Cardiac muscle cell (in vitro differentiated cells and primary cell): ENCODE measurements around the gene TMIGD3. TPM values are rescaled to one million over a fixed set of nuclear protein-coding genes. Genes with fewer than 3 reads are reported as not detected.

Source experiments
- DNase-seq, 2 donors: peaks; one replicate each; pipeline versions ENCODE4 v3.0.0 to v3.0.0-alpha.2; 2010 to 2017; ENCODE audit warnings: low read depth in 1 of 2, low spot score in 1 of 2
- H3K27ac ChIP-seq: fragments of 200-600 bp; sonication (generic); 2 replicates; pipeline ENCODE4 v1.5.1; 2016
- H3K27me3 ChIP-seq: fragments of 200-600 bp; sonication (generic); 2 replicates; pipeline ENCODE4 v1.6.0; 2016; ENCODE audit warnings: control low read depth
- H3K36me3 ChIP-seq: fragments of 200-600 bp; sonication (generic); 2 replicates; pipeline ENCODE4 v1.5.1; 2016; ENCODE audit warnings: control low read depth
- H3K4me1 ChIP-seq: fragments of 200-600 bp; sonication (generic); 2 replicates; pipeline ENCODE4 v1.8.1; 2017; ENCODE audit warnings: low read depth, mild to moderate bottlenecking, mixed run types
- H3K4me3 ChIP-seq: fragments of 200-600 bp; sonication (generic); 2 replicates; pipeline ENCODE4 v1.5.1; 2016; ENCODE audit warnings: mild to moderate bottlenecking
- H3K9me3 ChIP-seq: fragments of 200-600 bp; sonication (generic); 2 replicates; pipeline ENCODE4 v1.5.1; 2017; ENCODE audit warnings: low read depth, mild to moderate bottlenecking, control low read depth
- CTCF ChIP-seq: IDR thresholded peaks from 2 replicates; pipeline ENCODE4 v1.5.1; 2012; ENCODE audit warnings: low read depth, mild to moderate bottlenecking, low read length
- polyA plus RNA-seq: library from polyadenylated mRNA; unstranded; fragments of >200 nt; fragmentation: Nextera tagmentation; extraction: Ambion mirVana; gene quantifications from 2 replicates; pipeline ENCODE4 v1.2.1, GENCODE V29; 2016
- total RNA-seq: library from RNA; depleted of rRNA; stranded (reverse); fragments of >200 nt; gene quantifications from 2 replicates; pipeline ENCODE4 v1.2.3, GENCODE V29; 2016

Gene TMIGD3
- total and polyA plus RNA-seq, 2 experiments from 2014 or later, result not detected

- no peak for TF ChIP-seq CTCF
- no peak overlapping the region for H3K4me3 ChIP-seq
- H3K27ac ChIP-seq, result no peak overlapping the region
- no peak for DNase-seq
- no peaks in the 10 kb centered on the region for H3K36me3 ChIP-seq
- no peaks in the 10 kb centered on the region for H3K27me3 ChIP-seq
- peaks cover 6% of the 10 kb centered on the region for H3K4me1 ChIP-seq
- no peaks in the 10 kb centered on the region for H3K9me3 ChIP-seq
Measured at GRCh38 chr1:111541721-111542120, 38.3 kb upstream of the TMIGD3 start.

- no peak for DNase-seq
- Histone ChIP-seq H3K4me1 (peaks cover 6% of the 10 kb centered on the region), H3K27ac (no peak overlapping the region), H3K36me3 (no peaks in the 10 kb centered on the region), H3K4me3 (no peak overlapping the region), H3K27me3 (no peaks in the 10 kb centered on the region), H3K9me3 (no peaks in the 10 kb centered on the region)
- TF ChIP-seq CTCF, result no peak
Measured at GRCh38 chr1:111540928-111541327, 37.5 kb upstream of the TMIGD3 start.

GRCh38 chr1:111538343-111539025, 35.1 kb upstream of the TMIGD3 start:
- Histone ChIP-seq H3K27me3 (no peaks in the 10 kb centered on the region), H3K27ac (no peak overlapping the region), H3K4me3 (no peak overlapping the region), H3K9me3 (no peaks in the 10 kb centered on the region), H3K4me1 (peaks cover 6% of the 10 kb centered on the region), H3K36me3 (no peaks in the 10 kb centered on the region)
- no peak for TF ChIP-seq CTCF
- DNase-seq, result peak in 1 of 2 donors; percentile 68

GRCh38 chr1:111535256-111536191, 32.1 kb upstream of the TMIGD3 start:
- Histone ChIP-seq H3K27ac (no peak overlapping the region), H3K9me3 (no peaks in the 10 kb centered on the region), H3K36me3 (no peaks in the 10 kb centered on the region), H3K4me1 (no peaks in the 10 kb centered on the region), H3K27me3 (no peaks in the 10 kb centered on the region), H3K4me3 (no peak overlapping the region)
- TF ChIP-seq CTCF, result no peak
- DNase-seq, result peak in 1 of 2 donors; percentile 32

- no peak for TF ChIP-seq CTCF
- H3K36me3 ChIP-seq, result no peaks in the 10 kb centered on the region
- H3K27ac ChIP-seq, result no peak overlapping the region
- H3K27me3 ChIP-seq, result no peaks in the 10 kb centered on the region
- H3K4me3 ChIP-seq, result no peak overlapping the region
- H3K4me1 ChIP-seq, result peaks cover 5% of the 10 kb centered on the region
- no peaks in the 10 kb centered on the region for H3K9me3 ChIP-seq
- DNase-seq, result no peak
Measured at GRCh38 chr1:111520053-111520452, 16.6 kb upstream of the TMIGD3 start.
